ENCODE data around the gene RBCK1.

GRCh38 chr20:378961-379336 is 29.1 kb upstream of the RBCK1 start:
- TF ChIP-seq POLR2A (IDR thresholded peaks at IDR 0.05) = no peak
- no peak for TF ChIP-seq EP300 (IDR thresholded peaks at IDR 0.05)

Data from upper lobe of left lung (tissue), 4 donors.